Measurements from ENCODE around the gene YAP1.
"Not testable (repeated sequence)": the region's sequence is repeated elsewhere in the genome, so short reads cannot be mapped to it uniquely, and the experiment has no call there.

The YAP1 gene

DNA sequence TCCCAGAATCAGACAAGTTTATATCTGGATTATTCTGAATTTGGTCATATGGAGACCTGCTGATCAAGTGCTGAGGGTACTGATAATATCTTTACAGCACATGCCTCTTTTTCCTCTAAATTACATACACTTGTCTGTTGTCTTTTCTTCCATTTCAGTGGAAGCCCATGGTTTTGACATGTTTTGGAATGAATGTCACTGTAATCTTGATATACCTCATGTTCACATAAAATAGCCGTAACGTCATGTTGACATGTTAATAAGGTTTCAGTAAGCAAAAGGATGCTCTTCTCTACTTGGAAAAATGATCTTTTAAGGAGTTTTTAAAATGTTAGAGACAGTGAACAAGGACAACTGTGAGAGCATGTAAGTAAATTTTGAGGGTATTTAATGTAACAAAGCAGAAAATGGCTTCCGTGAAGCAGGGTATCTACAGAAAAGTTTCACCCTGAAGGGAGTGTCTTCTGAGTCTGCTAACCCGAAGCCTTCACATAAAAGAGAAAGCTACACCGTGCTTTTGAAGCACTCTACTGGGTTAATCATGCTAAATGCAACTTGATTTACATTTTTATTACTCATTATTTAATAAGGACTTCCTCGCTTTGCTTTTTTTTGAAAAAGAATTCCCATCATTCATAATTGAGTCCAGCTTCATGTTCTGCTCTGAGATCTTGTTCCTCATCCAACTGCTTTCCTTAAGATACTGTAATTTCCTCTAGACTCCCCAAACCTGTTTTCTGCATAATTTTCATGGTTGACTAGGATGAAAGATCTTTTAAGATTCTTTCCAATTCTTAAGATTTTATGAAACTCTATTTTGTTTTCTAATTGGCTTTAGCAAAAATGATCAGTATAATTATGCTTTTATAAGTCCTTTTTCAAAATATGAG, 56.2 kb downstream of the YAP1 start:
- DNase-seq = no peak

GRCh38 chr11:102168481-102168880, 58.2 kb downstream of the YAP1 start:
- no peak for DNase-seq

- DNase-seq = no peak
Measured at GRCh38 chr11:102171101-102171500, 60.9 kb downstream of the YAP1 start.

GRCh38 chr11:102172127-102172848, 62.0 kb downstream of the YAP1 start:
- DNase-seq = no peak

GRCh38 chr11:102177126-102177525, 66.9 kb downstream of the YAP1 start:
- DNase-seq = no peak

- no peak for DNase-seq
Measured at GRCh38 chr11:102177974-102178631, 67.9 kb downstream of the YAP1 start.

- no peak for DNase-seq
Measured at GRCh38 chr11:102179371-102179770, 69.1 kb downstream of the YAP1 start.

DNA sequence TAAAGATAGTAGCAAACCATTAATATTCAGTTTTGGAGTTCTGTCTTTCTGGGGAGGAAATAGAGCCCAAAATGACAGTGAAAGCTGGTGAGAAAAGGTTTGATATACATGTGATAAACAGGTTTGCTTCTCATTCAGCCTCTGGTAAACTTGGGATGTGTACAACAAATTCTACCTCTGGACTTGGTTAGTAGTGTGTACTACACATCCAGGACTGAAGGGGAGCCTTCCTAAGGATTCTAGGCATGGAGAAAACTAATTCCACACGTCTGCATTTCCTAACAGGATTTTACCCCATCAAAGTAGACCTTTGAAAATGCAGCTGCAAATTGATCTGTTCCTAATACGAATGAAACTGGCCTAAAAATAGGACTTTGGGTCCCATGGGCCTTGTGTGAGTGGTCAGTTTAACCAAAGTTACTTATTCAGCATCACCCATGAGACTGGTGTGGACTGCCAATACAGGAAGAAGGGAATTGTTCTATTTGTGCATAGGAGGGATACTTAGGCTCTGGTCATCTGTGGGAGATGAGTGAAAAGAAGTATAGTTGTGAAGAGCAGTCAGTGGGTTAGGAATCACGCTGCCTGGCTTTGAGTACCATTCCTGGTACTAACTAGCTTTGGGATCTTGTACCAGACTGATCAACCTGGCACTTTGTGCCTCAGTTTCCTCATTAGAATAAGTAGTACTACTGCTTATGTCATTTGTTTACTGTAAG, 74.2 kb downstream of the YAP1 start:
- no peak for DNase-seq

DNA sequence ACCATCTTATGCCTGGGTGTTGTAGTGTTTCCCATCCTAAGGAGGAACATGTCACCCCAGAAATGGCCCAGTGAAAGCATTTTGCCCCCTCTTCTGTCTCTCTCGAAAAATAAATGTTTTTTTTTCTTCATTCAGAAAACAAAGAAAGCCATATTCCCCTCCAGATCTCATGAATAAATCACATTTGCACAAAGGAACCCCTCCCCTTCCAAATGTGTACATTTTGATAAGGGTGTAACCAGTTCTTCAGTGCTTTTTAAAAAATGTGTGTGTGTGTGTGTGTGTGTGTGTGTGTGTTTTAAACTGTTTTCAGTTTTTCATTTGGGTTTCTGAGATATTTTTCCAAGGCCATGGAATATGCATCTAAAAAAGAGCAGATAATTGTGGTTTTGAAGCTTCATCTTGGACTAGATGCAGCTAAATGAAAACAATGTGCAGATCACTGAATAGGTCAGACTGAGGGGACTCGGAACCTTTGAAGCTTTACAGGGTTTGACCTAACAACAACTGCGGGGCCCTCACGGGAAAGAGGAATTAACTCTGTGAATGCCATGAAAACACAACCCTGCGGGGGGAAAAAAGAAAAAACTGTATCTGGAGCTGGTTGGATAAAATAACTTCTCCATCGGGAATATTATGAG, 76.4 kb downstream of the YAP1 start:
- no peak for DNase-seq

- DNase-seq = no peak
Measured at GRCh38 chr11:102187416-102188151, 77.3 kb downstream of the YAP1 start.

GRCh38 chr11:102188488-102188887, 78.2 kb downstream of the YAP1 start:
- DNase-seq = no peak

- DNase-seq = no peak
Measured at GRCh38 chr11:102191832-102192231, 81.6 kb downstream of the YAP1 start.

- DNase-seq = no peak
Measured at GRCh38 chr11:102192349-102193066, 82.3 kb downstream of the YAP1 start.

DNA sequence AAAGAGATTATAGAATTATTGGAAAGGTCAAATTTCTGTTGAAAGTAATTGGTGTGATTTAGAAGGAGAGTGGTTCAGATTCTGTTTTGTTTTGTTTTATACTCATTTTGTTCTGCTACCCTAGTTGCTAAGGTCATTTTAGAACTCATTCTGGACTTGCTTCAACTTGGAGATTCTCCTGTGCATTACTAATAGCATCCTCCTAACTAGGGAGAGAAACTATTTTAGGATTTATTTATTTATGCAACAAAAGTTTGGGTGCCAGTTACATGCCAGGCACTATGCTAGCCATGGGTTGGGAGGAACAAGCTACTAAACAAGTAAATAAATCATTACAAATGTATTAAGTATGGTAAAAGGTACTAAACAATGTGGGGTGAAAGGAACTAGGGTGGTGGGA, 84.0 kb downstream of the YAP1 start:
- no peak for DNase-seq

DNA sequence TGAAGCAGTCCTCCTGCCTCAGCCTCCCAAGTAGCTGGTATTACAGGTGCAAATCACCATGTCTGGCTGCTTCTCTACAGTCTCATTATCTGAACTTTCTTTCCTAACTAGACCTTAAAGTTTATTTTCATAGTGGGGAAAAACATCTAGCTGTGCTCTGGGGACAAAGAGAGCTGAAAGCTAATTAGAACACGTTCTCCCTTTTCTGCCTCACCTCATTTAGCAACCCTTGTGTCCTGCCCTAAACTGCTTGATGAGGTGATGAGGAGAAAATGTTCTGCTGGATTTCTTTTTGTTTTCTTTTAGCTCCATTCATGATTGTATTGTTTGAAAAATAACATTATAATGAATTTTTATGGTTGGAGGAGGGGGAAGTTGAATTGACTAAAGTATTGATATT, 84.7 kb downstream of the YAP1 start:
- no peak for DNase-seq

DNA sequence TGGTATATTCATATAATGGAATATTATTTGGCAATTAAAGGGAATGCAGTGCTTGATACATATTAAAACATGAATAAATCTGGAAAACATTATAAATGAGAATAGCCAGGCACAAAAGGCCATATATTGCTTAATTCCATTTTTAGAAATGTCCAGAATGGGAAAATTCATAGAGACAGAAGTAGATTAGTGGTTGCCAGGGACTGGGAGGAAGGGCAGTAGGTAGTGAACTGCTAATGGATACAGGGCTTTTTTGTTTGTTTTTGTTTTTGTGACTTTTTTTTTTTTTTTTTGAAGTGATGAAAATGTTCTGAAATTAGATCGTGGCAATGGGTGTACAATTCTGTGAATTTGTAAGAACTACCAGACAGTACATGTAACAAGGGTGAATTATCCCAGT, 86.1 kb downstream of the YAP1 start:
- no peak for DNase-seq

GRCh38 chr11:102196816-102197215, 86.6 kb downstream of the YAP1 start:
- no peak for DNase-seq

GRCh38 chr11:102197670-102198139, 87.5 kb downstream of the YAP1 start:
- DNase-seq = no peak

DNA sequence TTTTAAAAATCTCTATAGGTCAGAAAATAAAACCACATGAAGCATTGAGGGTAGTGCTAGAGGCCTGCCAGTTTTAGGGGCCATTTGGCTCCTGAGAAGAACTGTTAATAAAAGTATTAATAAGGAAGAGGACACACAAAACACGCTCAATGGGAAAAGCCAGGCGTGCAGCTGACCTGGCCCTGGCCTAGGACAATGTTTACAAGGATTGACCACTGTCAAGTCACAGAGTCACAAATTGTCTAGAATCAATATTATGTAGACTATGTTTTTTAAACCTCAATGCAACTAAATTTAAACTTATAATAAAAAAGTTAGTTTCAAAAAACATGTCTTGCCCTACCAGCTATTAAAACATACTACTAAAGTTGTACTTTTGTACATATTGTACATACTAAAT, 89.4 kb downstream of the YAP1 start:
- DNase-seq = no peak

DNA sequence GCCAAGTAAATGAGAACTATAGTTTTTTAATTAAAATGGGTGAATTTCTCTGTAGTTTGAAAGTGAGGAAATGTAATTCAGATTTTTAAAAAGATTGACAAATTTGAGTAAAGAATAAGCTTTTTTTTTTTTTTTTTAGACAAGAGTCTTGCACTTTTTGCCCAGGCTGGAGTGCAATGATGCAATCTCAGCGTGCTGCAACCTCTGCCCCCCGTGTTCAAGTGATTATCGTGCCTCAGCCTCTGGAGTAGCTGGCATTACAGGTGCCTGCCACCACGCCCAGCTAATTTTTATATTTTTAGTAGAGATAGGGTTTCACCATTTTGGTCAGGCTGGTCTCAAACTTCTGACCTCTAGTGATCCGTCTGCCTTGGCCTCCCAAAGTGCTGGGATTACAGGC, 90.1 kb downstream of the YAP1 start:
- not testable (repeated sequence) for DNase-seq

GRCh38 chr11:102201776-102202175, 91.5 kb downstream of the YAP1 start:
- DNase-seq = no peak

Measured in activated CD8-positive, alpha-beta memory T cell treated with anti-CD3 and anti-CD28 coated beads for 24 hours (primary cell).